OCI-LY7 (cell line): ENCODE data around the gene TMEM253.

Experiments
- EZH2phosphoT487 ChIP-seq: fragments of 200-600 bp; sonication (generic); IDR thresholded peaks from 2 replicates; pipeline ENCODE4 v1.6.1; 2018; ENCODE audit warnings: low read depth, borderline replicate concordance, mild to moderate bottlenecking, mixed run types, antibody characterized with exemption, low read length, moderate library complexity, mixed read lengths
- TF ChIP-seq, protein P1 (sequence below): fragments of 200-600 bp; sonication (generic); conservative IDR thresholded peaks from 2 replicates; pipeline ENCODE4 v1.5.1; 2014; ENCODE audit warnings: mild to moderate bottlenecking, antibody characterized with exemption, low read length, moderate library complexity, mixed read lengths

- TF ChIP-seq, protein P1, sequence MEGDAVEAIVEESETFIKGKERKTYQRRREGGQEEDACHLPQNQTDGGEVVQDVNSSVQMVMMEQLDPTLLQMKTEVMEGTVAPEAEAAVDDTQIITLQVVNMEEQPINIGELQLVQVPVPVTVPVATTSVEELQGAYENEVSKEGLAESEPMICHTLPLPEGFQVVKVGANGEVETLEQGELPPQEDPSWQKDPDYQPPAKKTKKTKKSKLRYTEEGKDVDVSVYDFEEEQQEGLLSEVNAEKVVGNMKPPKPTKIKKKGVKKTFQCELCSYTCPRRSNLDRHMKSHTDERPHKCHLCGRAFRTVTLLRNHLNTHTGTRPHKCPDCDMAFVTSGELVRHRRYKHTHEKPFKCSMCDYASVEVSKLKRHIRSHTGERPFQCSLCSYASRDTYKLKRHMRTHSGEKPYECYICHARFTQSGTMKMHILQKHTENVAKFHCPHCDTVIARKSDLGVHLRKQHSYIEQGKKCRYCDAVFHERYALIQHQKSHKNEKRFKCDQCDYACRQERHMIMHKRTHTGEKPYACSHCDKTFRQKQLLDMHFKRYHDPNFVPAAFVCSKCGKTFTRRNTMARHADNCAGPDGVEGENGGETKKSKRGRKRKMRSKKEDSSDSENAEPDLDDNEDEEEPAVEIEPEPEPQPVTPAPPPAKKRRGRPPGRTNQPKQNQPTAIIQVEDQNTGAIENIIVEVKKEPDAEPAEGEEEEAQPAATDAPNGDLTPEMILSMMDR, result no peak
- no peak for TF ChIP-seq EZH2phosphoT487
These were observed 7.9 kb downstream of the TMEM253 start for GRCh38 chr14:21108791-21109190.
